ENCODE results near the gene FOXP1.

Gene FOXP1

GRCh38 chr3:71600646-71601288 lies 17.2 kb upstream of the FOXP1 start:
- Mint-ChIP-seq H3K36me3 (no peaks in the 10 kb centered on the region), H3K4me3 (no peak overlapping the region), H3K4me1 (no peaks in the 10 kb centered on the region), H3K9me3 (no peaks in the 10 kb centered on the region), H3K27me3 (peaks cover 29% of the 10 kb centered on the region), H3K27ac (no peak overlapping the region)
- ATAC-seq, result no peak

DNA sequence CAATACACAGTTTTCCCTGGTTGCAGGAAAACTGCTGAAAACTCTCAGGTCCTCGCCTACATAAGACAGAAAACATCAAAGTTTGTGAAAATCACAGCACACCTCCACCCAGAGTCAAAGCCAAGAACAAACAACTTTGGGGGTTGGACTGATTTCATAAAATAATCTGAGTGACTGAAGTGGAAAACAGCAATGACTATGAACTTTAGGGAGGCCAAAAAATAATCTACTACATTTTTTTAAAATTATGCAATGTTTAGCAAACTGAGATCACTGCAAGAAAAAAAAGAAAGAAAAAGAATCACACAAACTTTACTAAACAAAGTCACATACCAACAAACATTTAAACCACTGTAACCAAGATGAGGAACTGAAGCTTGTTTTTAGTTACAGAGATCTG lies 15.9 kb upstream of the FOXP1 start:
- no peak overlapping the region for H3K4me3 Mint-ChIP-seq
- H3K27ac Mint-ChIP-seq, result no peak overlapping the region
- ATAC-seq, result no peak
- no peaks in the 10 kb centered on the region for H3K9me3 Mint-ChIP-seq
- no peaks in the 10 kb centered on the region for H3K4me1 Mint-ChIP-seq
- no peaks in the 10 kb centered on the region for H3K36me3 Mint-ChIP-seq
- H3K27me3 Mint-ChIP-seq, result peaks cover 38% of the 10 kb centered on the region

DNA sequence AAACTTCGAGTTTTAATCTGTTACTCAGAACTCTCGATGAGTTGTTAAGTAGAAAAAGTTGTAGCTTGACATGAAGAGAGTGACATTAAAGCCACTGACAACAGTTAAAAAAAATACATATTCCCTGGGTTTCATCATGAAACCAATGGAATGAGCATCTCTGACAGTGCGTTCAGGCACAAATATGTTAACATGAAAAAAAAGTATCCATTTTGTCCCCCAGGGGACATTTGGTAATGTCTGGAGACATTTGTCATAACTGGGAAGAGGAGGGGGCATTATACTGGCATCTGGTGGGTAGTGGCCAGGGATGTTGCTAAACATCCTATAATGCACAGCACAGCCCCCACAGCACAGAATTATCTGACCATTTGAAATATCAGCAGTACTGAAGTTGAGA lies 14.8 kb upstream of the FOXP1 start:
- Mint-ChIP-seq H3K4me3 (no peak overlapping the region), H3K36me3 (no peaks in the 10 kb centered on the region), H3K4me1 (no peaks in the 10 kb centered on the region), H3K9me3 (no peaks in the 10 kb centered on the region), H3K27me3 (peaks cover 38% of the 10 kb centered on the region), H3K27ac (no peak overlapping the region)
- no peak for ATAC-seq

- H3K27ac Mint-ChIP-seq, result no peak overlapping the region
- peaks cover 36% of the 10 kb centered on the region for H3K27me3 Mint-ChIP-seq
- no peak overlapping the region for H3K4me3 Mint-ChIP-seq
- no peaks in the 10 kb centered on the region for H3K36me3 Mint-ChIP-seq
- ATAC-seq, result no peak
- no peaks in the 10 kb centered on the region for H3K9me3 Mint-ChIP-seq
- H3K4me1 Mint-ChIP-seq, result no peaks in the 10 kb centered on the region
Observed at GRCh38 chr3:71597286-71597685, 13.8 kb upstream of the FOXP1 start.

- H3K9me3 Mint-ChIP-seq, result no peaks in the 10 kb centered on the region
Observed at GRCh38 chr3:71593106-71593505, 9.6 kb upstream of the FOXP1 start.

DNA sequence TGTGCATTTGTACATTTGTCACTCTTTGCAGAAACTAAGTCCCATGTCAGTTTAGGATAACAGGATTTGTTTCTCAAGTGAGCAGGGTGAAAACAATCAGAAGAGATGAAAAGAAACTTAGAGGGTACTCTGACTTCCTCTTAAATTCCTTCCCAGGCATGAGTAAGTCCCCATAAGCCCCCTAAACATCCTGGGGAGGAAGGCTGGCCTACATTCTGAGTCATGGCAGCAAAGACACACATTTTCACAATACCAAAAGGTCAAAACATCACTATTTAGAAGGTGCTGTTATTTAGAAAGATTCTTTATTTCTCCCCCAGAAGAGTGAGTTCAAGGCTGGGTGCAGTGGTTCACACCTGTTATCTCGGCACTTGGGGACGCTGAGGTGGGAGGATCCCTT lies 7.6 kb upstream of the FOXP1 start:
- Mint-ChIP-seq H3K4me3 (no peak overlapping the region), H3K9me3 (no peaks in the 10 kb centered on the region), H3K36me3 (no peaks in the 10 kb centered on the region), H3K27me3 (peaks cover 9% of the 10 kb centered on the region), H3K4me1 (peaks cover 9% of the 10 kb centered on the region), H3K27ac (no peak overlapping the region)
- ATAC-seq, result no peak

More at GRCh38 chr3:71593106-71593505, 9.6 kb upstream of the FOXP1 start:
- Mint-ChIP-seq H3K27ac (no peak overlapping the region), H3K27me3 (peaks cover 9% of the 10 kb centered on the region), H3K36me3 (no peaks in the 10 kb centered on the region), H3K4me3 (no peak overlapping the region), H3K4me1 (no peaks in the 10 kb centered on the region)
- no peak for ATAC-seq

DNA sequence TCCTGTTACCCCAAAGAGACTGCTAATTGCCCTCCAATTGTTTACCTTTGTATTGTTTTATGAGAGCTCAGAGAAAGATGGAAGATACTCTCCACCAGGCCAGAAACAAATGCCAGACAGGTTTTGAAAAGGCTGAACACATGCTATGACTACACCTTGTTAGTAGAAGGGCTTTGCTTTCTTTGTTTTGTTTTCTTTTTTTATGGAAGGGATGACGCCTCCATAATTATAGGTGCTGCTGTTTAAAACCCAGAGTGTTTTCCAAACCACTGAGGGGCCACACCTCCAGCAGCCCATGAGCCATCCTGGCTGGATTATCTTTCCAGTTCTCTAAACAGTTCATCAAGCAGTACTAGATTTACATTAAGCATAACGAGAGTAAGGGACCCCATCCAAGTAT lies 5.6 kb upstream of the FOXP1 start:
- H3K4me3 Mint-ChIP-seq, result no peak overlapping the region
- H3K27ac Mint-ChIP-seq, result no peak overlapping the region
- no peak for ATAC-seq
- H3K4me1 Mint-ChIP-seq, result peaks cover 24% of the 10 kb centered on the region
- H3K36me3 Mint-ChIP-seq, result no peaks in the 10 kb centered on the region
- H3K27me3 Mint-ChIP-seq, result no peaks in the 10 kb centered on the region
- no peaks in the 10 kb centered on the region for H3K9me3 Mint-ChIP-seq

DNA sequence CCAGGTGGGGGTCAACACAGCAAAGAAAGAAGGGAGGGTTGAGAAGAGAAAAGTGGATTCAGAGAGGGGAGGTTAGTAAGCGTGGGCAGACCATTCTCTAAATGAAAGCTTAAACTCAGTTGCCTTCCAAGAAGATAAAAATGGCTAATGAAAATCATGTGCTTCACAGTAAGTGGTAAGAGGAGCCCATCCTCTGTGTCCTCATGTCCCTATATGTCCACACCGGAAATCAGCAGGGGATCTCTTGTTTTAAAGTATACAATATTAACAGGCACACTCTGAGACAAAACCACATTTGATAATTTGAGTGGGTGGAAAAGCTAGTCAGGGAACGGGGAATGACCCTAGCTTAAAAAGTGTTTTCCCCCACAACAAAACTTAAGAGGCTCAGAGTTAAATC lies 4.4 kb upstream of the FOXP1 start:
- Mint-ChIP-seq H3K27me3 (no peaks in the 10 kb centered on the region), H3K4me1 (peaks cover 26% of the 10 kb centered on the region), H3K9me3 (no peaks in the 10 kb centered on the region)

GRCh38 chr3:71586810-71587242 lies 3.3 kb upstream of the FOXP1 start:
- Mint-ChIP-seq H3K4me1 (peaks cover 35% of the 10 kb centered on the region), H3K9me3 (no peaks in the 10 kb centered on the region), H3K27ac (no peak overlapping the region), H3K36me3 (no peaks in the 10 kb centered on the region), H3K27me3 (no peaks in the 10 kb centered on the region), H3K4me3 (no peak overlapping the region)
- no peak for ATAC-seq

More for the DNA sequence above, 4.4 kb upstream of the FOXP1 start:
- ATAC-seq, result no peak
- no peak overlapping the region for H3K27ac Mint-ChIP-seq
- no peak overlapping the region for H3K4me3 Mint-ChIP-seq
- no peaks in the 10 kb centered on the region for H3K36me3 Mint-ChIP-seq

GRCh38 chr3:71585887-71586809 lies 2.6 kb upstream of the FOXP1 start:
- Mint-ChIP-seq H3K36me3 (no peaks in the 10 kb centered on the region), H3K27me3 (peaks cover 2% of the 10 kb centered on the region), H3K4me1 (peaks cover 38% of the 10 kb centered on the region), H3K9me3 (no peaks in the 10 kb centered on the region), H3K27ac (no peak overlapping the region), H3K4me3 (no peak overlapping the region)
- ATAC-seq, result no peak

- Mint-ChIP-seq H3K4me3 (peak overlapping the region; percentile 87), H3K27me3 (peaks cover 11% of the 10 kb centered on the region), H3K36me3 (no peaks in the 10 kb centered on the region), H3K27ac (peak overlapping the region; percentile 95), H3K4me1 (peaks cover 46% of the 10 kb centered on the region), H3K9me3 (no peaks in the 10 kb centered on the region)
- no peak for ATAC-seq
Observed at GRCh38 chr3:71585131-71585530, 1.6 kb upstream of the FOXP1 start.

GRCh38 chr3:71584394-71585011 lies 975 bp upstream of the FOXP1 start:
- Mint-ChIP-seq H3K9me3 (no peaks in the 10 kb centered on the region), H3K4me3 (peak overlapping the region; percentile 87), H3K36me3 (no peaks in the 10 kb centered on the region), H3K27me3 (peaks cover 11% of the 10 kb centered on the region), H3K27ac (peak overlapping the region; percentile 95), H3K4me1 (peaks cover 49% of the 10 kb centered on the region)
- no peak for ATAC-seq

DNA sequence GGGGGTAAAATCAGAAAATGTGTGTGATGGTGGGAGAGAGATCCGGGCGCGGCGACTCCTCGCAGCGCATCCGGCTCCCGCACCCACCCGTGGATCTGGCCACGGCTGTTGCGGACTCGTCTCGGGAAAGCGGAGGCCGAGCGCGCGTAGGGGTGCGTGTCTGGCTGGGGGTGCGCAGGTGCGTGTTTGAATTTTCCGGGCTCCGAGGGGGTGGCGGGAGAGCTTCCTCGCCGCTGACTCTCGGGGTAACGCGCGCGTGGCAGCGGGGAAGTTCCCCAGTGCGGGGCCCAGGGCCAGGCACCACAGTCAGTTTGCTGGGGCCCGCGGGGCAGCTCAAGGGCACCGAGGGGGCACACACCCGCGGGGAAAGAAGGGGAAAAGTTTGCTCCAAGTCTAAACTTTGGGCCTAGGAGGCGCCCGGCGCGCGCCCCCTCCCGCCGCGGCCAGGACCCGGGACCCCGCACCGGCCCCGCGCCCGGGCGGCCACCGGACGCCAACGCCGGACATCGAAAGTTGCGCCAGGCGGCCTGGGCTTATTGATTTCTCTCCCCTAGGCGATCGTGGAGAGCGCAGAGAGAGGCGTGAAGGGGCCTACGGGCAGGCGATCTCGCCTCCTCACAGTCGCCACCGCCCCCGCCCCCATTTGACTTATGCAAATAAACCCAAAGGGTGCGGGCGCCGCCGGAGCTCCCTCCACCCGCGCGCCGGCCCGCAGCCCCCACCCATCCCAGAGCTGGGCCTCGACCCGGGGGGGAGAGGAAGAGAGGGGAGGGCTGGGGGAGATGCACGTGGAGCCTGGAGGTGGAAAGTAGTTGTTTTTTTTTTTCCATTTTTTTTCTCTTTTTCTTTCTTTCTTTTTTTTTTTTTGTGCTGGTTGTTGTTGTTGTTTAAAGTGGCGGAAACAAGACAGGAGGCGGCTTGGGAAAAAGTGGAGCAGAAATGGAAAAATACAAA lies 639 bp downstream of the FOXP1 start:
- Mint-ChIP-seq H3K4me1 (peaks cover 55% of the 10 kb centered on the region), H3K27me3 (peaks cover 11% of the 10 kb centered on the region), H3K27ac (peak overlapping the region; percentile 95)

DNA sequence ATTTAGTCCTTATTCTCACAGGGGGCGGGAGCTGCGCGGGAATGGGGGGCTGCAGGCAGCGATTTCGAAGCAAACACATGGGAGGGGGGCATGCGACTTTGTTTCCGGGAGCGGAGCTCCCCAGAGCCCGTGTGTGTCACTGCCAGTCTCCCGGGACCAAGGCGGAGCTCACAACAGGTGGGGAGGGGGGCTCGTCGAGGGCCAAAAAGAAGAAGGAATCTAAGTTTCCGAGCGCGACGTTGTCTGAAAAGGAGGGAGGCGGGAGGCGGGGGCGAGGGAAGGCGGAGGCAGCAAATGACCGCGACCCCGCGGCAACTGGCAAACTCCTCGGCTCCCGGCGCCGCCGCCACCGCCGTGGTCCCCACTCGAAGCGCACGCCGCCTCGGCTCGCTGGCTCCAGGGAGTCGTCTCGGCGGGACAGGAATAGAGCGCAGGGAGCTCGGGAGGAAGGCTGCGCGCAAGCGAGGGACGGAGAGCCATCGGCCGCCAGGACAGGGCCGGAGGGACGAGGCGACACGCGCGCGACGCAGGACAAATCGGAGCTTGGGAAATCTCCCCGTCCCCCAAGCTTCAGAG lies 1.4 kb downstream of the FOXP1 start:
- Mint-ChIP-seq H3K27ac (peak overlapping the region; percentile 95), H3K4me1 (peaks cover 63% of the 10 kb centered on the region), H3K4me3 (peak overlapping the region; percentile 91), H3K9me3 (no peaks in the 10 kb centered on the region), H3K36me3 (no peaks in the 10 kb centered on the region), H3K27me3 (peaks cover 11% of the 10 kb centered on the region)
- peak; percentile 53 for ATAC-seq

More for the DNA sequence above, 639 bp downstream of the FOXP1 start:
- H3K4me3 Mint-ChIP-seq, result peak overlapping the region; percentile 91
- peak; percentile 70 for ATAC-seq
- H3K9me3 Mint-ChIP-seq, result no peaks in the 10 kb centered on the region
- no peaks in the 10 kb centered on the region for H3K36me3 Mint-ChIP-seq

Data from stimulated activated memory B cell treated with anti-CD40 and anti-IgM and Interleukin-4, amounts not matched to agents 10 μg/mL and 1 μg/mL and 100 μg/mL, for 72 hours (primary cell).